GM19463 (cell line): ENCODE results near the gene NAXD.
"Not testable (repeated sequence)": the region's sequence is repeated elsewhere in the genome, so short reads cannot be mapped to it uniquely, and the experiment has no call there.

Source experiments
- ATAC-seq: cut with Tn5 transposase; IDR thresholded peaks from one replicate; pipeline ENCODE4 v1.9.1; 2021; ENCODE audit warnings: mild to moderate bottlenecking, moderate library complexity; ENCODE audit not compliant: unreplicated experiment

NAXD gene

DNA sequence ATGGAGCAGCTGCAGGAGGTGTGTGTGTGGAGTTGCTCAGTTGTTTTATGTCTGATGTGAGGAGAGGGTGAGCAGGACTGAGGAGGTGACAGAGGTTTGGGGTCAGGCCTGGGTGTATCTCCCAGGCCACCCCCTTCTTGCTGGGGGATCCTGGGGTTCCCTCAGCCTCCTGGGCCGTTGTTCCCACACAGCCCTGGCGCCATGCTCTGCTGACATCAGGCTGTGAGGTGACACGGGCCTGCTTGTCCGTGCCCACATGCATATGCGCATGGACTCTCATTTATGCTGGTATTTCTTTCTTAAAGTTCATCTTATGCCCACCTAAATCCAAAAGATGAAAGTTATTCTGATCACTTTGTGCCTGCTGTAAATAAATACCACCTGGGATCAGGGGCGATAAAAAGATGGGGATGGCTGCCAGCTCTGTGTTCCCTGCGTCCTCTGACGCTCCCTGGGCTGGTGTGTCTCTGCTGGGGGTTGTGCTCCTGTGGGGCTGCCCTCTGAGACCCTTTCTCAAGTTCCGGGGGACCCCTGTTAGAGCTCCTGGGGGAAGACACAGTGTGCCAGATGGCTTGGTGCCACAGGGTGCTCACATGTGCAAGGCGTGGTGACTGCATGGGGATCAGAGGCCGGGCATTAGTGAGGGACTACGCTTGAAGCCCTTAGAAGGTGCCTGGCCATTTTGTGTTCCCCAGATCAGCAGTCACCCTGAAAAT is 12.6 kb downstream of the NAXD start:
- ATAC-seq: no peak

DNA sequence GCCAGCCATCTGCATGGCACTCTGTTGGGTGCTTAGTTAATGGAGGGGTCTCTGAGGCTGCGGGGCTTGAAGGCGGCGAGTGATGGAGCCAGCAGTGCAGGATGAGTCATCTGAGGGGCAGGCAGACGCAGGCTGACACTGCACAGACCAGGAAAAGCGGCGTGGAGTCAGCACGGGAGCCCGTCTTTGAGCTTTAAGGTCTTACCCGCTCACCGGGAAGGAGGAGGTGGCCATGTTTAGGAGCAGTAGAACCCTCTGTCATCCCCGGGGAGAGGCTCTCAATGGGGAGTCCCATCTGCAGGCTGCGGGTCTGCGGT is 13.1 kb downstream of the NAXD start:
- ATAC-seq: no peak

DNA sequence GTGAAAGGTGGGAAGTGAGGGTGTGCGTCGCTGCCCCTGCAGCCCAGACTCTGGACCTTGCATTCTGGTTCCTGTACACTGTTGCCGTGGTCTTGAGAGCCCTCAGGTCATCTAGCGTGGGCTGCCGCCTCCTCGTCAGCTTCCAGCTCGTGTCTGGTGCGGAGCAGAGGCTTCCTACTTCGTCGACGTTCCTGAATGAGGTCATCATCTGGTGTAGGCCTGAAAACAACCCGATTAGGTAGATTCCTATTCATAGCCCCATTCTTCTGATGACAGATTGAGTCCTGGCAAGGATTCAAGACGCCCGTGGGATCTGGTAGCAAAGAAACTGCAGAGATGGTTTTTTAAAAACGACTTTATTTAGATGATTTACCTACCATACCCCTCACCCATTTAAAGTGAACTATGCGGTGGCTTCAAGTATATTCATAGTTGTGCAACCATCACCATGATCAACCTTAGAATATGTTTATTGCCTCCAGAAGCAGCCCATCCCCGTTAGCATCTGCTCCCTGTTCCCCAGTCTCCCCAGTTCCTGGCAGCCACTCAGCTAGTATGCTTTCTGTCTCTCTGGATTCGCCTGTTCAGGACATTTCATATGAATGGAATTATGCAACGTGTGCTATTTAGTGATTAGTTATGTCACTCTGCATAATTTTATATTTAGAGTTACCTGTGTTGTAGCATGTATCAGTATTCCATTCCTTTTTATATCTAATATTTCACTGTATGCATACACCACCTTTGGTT is 13.8 kb downstream of the NAXD start:
- no peak for ATAC-seq

DNA sequence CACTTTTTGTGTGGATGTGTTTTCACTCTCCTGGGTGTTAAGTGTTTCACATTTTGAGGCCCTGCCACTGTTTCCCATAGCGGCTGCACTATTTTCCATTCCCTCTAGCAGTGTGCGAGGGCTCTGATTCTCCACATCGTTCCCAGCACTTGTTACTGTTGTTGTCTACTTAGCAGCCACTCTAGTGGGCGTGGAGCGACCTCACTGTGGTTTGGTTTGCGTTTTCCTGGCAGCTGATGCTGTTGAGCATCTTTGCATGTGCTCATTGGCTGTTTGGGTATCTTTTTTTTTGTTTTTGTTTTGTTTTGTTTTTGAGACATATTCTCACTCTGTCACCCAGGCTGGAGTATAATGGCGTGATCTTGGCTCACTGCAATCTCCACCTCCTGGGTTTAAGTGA is 14.4 kb downstream of the NAXD start:
- no peak for ATAC-seq

DNA sequence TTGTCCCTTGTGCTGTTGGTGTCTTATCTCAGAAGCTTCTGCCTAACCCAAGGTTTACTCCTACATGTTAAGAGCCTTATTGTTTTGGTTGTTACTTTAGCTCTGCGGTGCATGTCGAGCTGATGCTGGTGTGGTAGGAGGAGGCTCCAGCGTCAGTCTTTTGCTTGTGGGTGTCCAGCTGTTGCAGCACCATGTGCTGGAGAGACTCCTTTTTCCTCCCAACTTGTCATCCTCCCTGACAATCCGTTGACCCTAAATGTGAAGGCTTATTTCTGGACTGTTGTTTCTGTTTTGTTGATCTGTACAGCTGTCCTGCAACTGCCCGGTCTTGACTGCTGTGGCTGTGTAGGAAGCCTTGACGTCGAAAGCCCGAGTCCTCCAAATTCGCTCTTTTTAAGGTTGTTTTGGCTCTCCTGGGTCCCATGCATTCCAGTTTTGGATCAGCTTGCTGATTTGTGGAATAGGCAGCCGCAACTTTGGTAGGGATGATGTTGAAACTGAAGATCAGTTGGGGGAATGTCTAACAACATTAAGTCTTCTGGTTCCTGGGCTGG is 15.3 kb downstream of the NAXD start:
- no peak for ATAC-seq

DNA sequence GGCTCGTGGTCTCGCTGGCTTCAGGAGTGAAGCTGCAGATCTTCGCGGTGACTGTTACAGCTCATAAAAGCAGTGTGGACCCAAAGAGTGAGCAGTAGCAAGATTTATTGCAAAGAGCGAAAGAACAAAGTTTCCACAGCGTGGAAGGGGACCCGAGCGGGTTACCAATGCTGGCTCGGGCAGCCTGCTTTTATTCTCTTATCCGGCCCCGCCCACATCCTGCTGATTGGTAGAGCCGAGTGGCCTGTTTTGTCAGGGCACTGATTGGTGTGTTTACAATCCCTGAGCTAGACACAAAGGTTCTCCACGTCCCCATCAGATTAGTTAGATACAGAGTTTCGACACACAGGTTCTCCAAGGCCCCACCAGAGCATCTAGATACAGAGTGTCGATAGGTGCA is 16.9 kb downstream of the NAXD start:
- not testable (repeated sequence) for ATAC-seq

DNA sequence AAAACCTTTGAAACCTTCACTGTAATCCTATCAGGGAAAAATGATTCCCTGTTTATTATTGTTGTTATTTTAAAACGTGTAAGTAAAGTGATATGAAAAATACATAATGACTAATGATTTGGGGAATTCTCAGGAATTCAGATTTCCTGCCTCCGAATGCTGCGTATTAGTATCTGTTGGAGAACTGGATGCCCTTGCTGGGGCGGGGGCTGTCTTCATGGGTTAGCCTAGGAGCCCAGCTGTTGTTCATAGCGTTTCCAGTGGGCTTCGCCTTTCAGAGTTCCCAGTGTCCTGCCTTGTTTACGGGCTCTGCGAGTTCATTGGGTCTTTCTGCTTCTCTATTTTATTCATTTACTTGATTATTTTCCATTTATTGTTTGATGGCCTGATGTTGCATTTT is 18.4 kb downstream of the NAXD start:
- ATAC-seq: no peak

DNA sequence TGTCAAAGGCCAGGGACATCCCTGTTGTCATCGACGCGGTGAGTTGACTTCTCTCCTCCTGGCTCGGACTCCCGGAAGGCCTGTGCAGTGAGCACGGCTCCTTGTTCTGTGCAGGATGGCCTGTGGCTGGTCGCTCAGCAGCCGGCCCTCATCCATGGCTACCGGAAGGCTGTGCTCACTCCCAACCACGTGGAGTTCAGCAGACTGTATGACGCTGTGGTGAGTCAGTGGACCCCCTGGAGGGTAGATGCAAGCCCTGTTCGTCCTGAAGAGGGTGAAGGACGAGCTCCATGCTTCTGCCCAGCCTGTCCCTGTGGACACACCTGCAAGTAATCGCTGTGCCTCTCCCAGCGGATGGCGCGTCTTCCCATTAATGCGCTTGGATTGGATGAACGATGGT is 19.2 kb downstream of the NAXD start:
- no peak for ATAC-seq

DNA sequence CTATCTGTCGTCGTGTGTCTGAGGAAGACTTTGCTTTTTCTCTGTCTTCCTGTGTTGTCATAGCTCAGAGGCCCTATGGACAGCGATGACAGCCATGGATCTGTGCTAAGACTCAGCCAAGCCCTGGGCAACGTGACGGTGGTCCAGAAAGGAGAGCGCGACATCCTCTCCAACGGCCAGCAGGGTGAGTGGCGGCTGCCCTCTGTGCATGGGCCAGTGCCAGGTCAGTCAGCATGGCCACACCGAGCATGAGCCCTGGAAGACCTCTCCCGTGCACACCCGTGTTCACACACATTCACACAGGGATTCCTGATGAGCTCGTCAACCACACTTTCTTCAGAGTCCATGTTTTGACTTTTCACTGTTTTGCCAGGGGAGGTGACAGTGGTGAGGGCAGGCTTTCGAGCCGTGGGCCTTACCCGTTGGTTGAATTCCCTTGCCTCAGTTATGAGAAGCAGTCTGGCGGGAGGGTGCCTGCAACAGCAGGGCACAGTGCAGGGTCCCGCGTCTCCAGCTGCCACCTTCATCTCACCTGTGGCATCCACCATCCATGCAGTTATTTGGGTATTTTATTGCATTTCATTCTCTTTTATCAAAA is 20.2 kb downstream of the NAXD start:
- no peak for ATAC-seq

DNA sequence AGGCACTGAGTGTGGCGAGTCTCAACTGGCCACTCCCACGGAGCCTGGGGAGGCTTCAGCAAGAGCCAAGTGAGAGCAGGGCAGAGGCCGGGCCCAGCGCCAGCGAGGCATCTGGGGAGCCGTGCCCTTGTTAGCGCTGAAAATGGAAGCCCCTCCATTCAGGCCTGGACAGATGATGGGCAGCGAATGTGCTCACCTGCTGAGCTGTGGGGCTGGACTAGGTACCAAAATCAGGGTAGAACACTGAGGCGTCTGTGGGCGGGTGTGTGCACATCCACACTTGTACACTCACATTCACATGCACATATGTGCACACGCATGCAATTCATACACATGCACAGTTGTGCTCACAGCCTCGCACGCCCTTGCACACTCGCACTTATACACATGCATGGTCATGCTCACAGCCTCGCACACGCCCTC is 20.7 kb downstream of the NAXD start:
- no peak for ATAC-seq

DNA sequence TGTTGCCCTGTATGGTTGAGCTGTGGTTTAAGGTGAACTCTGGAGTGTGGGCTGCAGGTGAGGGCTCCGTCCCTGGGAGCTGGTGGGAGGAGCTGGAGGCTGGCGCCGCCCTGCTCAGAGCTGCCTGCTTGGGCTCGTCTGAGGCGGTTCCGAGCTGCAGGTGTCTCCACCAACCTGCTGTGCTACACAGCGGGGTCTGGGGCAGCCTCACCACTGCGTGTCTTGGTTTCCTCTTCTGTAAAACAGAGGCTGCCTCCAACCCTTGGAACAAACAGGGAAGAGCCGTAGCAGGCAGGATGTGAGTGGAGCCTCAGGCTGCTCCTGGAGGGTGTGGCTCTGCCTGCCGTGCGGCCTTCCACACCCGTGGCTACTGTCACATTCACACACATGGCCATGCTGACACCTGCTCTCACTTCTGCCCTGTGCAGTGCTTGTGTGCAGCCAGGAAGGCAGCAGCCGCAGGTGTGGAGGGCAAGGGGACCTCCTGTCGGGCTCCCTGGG is 21.4 kb downstream of the NAXD start:
- no peak for ATAC-seq

DNA sequence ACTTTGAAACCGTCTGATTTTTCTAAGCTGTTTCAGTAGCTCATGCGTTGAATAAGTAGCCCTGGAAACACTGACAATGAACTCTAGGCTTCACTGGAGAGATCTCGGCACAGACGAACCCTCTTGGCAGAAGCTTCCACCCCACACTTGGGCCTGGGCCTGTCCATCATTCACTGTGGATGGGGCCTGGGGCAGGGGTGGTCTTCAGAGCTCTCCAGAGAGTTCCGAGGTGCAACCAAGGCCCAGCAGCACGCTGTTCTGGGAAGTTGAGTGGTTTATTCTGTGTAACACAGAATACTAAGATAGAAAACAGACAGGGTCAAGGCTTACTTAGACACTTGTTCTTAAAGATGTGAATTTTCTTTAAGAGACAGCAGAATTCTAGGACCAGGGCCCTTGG is 21.9 kb downstream of the NAXD start:
- ATAC-seq: no peak

DNA sequence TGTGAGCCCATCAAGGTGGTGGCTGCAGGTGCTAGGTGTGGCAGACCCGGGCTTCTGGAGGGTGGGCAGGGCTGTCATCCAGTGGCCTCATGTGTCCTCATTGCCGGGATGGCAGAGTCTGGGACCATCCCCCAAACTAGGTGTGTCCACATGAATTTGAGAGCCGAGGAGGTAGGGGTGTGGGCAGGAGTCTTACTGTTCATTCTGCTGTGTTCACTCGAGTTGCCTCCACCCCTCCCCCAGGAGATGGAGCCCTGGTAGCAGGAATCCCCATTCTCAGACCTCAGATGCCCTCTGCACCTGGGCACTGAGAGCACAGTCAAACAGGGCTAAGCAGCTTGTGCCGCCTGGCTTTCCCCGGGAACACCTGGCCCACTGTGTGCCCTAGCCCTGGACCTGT is 22.4 kb downstream of the NAXD start:
- ATAC-seq: no peak

DNA sequence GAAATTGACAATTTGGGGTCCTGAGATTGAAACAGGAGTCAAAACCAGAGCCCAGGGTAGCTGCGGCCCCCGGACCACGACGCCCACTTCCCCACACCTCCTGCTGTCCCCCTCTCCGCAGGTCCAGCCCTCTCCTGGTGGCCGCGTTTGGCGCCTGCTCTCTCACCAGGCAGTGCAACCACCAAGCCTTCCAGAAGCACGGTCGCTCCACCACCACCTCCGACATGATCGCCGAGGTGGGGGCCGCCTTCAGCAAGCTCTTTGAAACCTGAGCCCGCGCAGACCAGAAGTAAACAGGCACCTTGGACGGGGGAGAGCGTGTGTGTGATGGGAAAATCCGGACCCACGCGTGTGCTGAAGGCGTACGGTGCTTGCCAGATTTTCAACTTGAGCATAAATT is 22.9 kb downstream of the NAXD start:
- ATAC-seq: no peak

DNA sequence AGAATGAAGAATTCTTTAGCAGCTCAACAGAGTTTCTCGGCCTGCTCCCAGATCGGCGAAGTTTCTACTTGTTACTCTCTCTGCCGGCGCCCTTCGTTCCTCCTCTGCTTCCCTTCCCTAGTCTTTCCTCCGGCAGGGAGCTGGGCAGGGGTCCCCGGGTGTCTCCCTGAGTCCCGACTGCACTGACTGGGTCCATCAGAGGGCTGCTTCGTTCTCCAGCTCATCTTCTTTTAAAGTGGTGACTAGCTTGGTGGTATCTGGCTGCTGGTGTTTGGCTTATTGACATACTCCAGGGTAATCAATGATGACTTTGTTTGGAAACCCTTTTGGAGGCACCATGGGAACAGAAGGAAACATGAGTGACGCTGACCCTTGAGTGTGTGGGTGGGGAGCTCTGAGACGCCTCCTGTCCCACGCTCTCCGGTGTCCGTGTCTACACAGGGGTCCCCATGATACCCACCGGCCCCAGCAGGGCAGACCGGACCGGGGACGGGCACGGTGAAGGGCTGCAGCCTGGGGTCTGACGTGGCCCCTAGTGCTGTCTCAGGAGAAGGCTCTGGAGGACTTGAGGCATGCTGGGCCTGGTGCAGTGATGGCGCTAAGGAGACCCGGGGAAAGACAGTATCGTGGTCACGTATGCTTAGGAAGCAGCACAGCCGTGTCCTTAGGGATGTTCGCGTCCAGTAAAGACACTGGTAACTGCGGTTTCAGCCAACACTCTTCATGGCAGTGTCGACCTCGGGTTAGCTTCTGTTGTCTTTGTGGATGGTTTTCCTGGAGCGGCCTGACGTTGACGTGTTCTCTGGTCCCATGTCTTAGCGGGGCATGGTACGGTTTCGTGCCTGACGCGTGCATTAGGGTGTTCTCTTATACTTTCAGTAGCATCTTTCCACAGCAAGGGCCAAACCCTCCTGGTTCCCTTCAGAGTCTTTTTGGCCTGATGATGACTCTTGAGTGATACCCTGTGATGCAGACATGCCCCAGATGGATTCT is 23.8 kb downstream of the NAXD start:
- no peak for ATAC-seq

GRCh38 chr13:110639935-110640334 is 24.6 kb downstream of the NAXD start:
- no peak for ATAC-seq

DNA sequence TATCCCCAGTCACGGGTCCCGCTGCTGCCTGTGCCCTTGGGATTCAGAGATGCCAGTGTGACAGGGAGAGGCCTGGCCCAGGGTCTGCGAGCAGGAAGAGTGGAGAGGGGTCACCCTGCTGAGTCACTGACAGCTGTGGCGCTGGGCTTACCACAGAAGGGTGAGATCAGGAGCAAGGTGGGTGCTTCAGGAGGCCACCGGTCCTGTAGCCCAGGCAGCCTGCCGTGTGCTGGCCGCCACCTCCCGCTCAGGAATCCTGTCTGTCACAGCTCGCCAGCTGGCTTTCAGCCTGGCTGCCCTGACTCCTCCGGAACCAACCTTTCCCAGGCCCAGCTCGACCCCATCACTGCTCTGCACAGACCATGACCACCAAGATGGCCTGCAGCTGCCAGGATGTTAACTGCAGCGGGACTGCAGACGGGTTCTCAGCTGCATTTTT is 25.3 kb downstream of the NAXD start:
- ATAC-seq: no peak

- no peak for ATAC-seq
These were observed 26.0 kb downstream of the NAXD start for GRCh38 chr13:110641055-110642015.

GRCh38 chr13:110642291-110642981 is 27.1 kb downstream of the NAXD start:
- no peak for ATAC-seq
